Subcutaneous adipose tissue (tissue), 4 donors: ENCODE measurements around the gene TMEM52B. TPM values are rescaled to one million over a fixed set of nuclear protein-coding genes. Genes with fewer than 3 reads are reported as not detected.

Experiments used
- CTCF ChIP-seq: fragments of 450-650 bp; IDR thresholded peaks from one replicate; pipeline ENCODE4 v1.5.1; 2016; ENCODE audit warnings: low read depth, mild to moderate bottlenecking, control low read depth, antibody characterized with exemption, moderate library complexity
- total RNA-seq, 4 donors: library from RNA; depleted of rRNA; stranded (reverse); fragments of >200 nt; gene quantifications; one replicate each; pipeline ENCODE4 v1.1.0, GENCODE V29; 2016

TMEM52B gene
- under 1 TPM in 1 of 4 donors, not detected in 3; 0.85 TPM for total RNA-seq

GRCh38 chr12:10178821-10179220, at the start of gene TMEM52B:
TMEM52B (plus strand) TSS chr12:10179032; CDS start chr12:10179575, 543 bp downstream.
- TF ChIP-seq CTCF: no peak

- TF ChIP-seq CTCF: no peak
These were observed 48.8 kb upstream of the TMEM52B start, which contains the start of gene CLEC7A for GRCh38 chr12:10130042-10130441. CLEC7A (minus strand) TSS chr12:10130199; CDS start chr12:10130082, 117 bp downstream.

GRCh38 chr12:10131111-10131690, 47.6 kb upstream of the TMEM52B start:
- TF ChIP-seq CTCF: no peak

GRCh38 chr12:10132850-10133370, 45.9 kb upstream of the TMEM52B start:
- TF ChIP-seq CTCF: no peak

GRCh38 chr12:10135126-10135525, 43.7 kb upstream of the TMEM52B start:
- TF ChIP-seq CTCF: no peak

- no peak for TF ChIP-seq CTCF
These were observed 42.1 kb upstream of the TMEM52B start for GRCh38 chr12:10136637-10137205.

GRCh38 chr12:10140001-10140400, 38.8 kb upstream of the TMEM52B start:
- TF ChIP-seq CTCF: no peak
